ENCODE data around the gene SLC38A6. TPM values are rescaled to one million over a fixed set of nuclear protein-coding genes. Genes with fewer than 3 reads are reported as not detected.

Gene SLC38A6
- 10 to 100 TPM in 1 of 2 donors, 1 to 10 TPM in 1; 8.7 to 11.8 TPM for total RNA-seq

DNA sequence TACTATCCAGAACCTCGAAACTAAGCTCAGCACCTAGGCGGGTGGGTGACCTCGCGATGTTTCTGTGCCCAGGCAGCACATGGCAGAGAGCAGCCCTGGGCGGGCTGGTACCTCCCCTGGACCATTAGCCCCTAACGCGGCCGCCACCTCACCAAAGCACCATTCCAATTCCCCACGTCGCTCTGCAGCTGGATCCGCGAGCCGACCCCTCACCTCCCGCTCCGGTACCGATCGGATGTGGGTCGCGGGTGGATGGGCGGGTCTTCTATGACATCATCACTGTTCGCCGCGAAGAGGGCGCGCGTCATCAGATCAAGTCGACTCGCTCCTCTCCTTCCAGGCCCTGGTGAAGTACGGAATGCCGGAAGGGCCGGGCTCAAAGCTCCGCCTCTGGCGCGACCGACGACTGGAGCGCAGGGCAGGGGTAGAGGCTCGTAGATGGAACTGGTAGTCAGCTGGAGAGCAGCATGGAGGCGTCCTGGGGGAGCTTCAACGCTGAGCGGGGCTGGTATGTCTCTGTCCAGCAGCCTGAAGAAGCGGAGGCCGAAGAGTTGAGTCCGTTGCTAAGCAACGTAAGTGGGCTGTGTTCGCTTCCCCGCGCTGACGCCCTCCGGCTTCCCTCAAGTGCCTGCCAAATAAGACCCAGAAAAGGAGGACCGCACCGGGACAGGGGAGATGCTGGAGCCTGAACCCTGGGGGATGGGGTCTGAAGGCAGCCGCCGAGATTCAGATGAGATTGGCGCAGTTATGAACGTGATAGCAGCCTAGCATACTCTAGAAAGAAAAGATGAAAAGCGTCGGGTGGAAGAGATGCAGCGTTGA lies at the start of gene SLC38A6, which contains the start of gene TRMT5:
TSS of gene SLC38A6 (plus strand) at position 435 of the 822 bp plus-strand sequence. CDS start at position 468, 33 bp downstream.
TSS of gene TRMT5 (minus strand) at position 269 of the 822 bp plus-strand sequence. CDS start at position 163, 106 bp downstream.
- H3K9me3 Mint-ChIP-seq, result no peaks in the 10 kb centered on the region
- H3K4me3 Mint-ChIP-seq, result no peak within 1 kb of the TSS
- peaks cover 10% of the 10 kb centered on the region for H3K4me1 Mint-ChIP-seq
- H3K36me3 Mint-ChIP-seq (ENCODE audit: low read depth), result peaks cover 48% of the 10 kb centered on the region
- peak; percentile 89 for ATAC-seq (replicated peaks)
- H3K27me3 Mint-ChIP-seq, result no peaks in the 10 kb centered on the region
- no peak within 1 kb of the TSS for H3K27ac Mint-ChIP-seq

DNA sequence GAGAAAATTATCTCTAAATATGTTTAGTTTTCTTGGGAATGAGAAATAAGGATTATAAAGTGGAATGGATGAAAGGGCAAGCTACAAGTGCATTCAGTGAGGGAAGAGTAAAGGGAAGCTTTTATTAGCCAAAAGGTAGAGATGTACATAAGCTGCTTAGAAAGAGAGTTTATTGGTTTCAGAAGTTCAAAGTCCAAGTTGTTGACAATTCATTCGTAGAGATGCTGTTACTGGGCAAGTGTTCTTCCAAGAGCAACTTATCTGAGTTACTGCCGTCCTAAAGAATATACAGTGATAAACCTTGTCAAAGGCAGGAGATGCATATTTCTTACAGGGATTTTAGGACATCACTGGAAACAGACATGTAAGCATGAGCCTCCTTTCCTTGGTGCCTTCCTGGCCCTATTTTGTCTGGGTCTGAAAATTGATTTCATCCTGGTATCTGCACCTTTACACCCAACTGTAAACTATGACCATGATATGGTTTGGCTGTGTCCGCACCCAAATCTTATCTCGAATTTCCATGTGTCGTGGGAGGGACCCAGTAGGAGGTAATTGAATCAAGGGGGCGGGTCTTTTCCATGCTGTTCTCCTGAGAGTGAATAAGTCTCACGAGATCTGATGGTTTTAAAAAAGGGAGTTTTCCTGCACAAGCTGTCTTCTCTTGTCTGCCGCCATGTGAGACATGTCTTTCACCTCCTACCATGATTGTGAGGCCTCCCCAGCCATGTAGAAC lies 47.0 kb upstream of the SLC38A6 start:
- Mint-ChIP-seq H3K36me3 (ENCODE audit: low read depth) (no peaks in the 10 kb centered on the region), H3K27me3 (no peaks in the 10 kb centered on the region), H3K27ac (no peak overlapping the region), H3K4me1 (no peaks in the 10 kb centered on the region), H3K9me3 (no peaks in the 10 kb centered on the region), H3K4me3 (no peak overlapping the region)
- no peak for ATAC-seq (replicated peaks)

DNA sequence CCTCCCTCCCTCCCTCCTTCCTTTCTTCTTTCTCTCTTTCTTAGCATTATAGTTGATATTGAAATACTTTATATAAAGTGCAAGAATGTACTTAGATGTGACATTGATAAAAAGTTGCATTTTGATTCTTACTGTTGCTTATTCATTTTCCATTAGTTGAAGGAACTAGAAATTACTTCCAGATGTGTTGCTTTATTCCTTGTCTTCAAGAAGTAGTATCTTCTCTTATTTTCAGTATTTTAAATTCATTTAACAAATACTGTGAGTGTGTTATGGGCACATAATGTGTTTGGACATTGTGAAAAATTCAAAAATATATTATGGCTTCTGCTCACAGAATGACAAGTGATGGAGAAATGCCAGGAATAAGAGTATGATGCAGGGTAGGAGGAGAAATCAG lies 45.7 kb upstream of the SLC38A6 start:
- no peaks in the 10 kb centered on the region for H3K27me3 Mint-ChIP-seq
- no peaks in the 10 kb centered on the region for H3K4me1 Mint-ChIP-seq
- no peak overlapping the region for H3K4me3 Mint-ChIP-seq
- no peaks in the 10 kb centered on the region for H3K9me3 Mint-ChIP-seq
- ATAC-seq (replicated peaks), result no peak
- H3K27ac Mint-ChIP-seq, result no peak overlapping the region
- H3K36me3 Mint-ChIP-seq (ENCODE audit: low read depth), result no peaks in the 10 kb centered on the region

DNA sequence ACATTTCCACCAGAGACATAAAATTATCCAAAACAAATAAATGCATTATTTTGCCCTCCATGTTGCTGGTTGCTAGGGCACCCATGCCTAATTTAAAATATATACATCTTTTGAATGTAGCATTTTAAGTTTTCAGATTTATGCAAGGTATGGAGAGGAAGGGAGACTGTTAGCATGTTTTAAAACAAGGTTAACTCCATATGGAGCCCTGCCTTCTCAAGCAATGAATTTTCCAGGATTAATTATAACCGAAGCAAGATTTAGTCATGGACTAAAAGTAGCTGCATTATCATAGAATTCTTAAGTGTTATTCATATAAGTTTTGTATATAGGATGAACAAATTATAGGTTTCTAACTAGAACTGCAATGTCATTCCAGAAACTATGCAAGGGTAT lies 37.4 kb upstream of the SLC38A6 start:
- peaks cover 17% of the 10 kb centered on the region for H3K4me1 Mint-ChIP-seq

DNA sequence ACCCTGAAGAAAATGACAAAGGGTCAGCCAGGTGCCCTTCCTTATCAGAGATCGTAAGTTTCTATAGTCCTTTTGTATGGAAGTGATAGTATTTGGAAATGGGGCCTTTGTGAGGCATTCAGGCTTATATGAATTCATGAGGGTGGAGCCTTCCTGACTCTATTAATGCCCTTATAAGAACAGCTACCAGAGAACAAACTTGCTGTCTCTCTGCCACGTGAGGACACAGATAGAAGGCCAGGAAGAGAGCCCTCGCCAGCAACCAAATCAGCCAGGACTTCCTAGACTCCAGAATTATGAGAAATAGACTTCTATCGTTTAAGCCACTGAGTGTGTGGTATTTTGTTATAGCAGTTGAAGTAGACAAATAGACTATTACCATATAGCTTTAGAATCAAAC lies 36.8 kb upstream of the SLC38A6 start:
- no peak for ATAC-seq (replicated peaks)
- no peaks in the 10 kb centered on the region for H3K9me3 Mint-ChIP-seq
- H3K36me3 Mint-ChIP-seq (ENCODE audit: low read depth), result peaks cover 10% of the 10 kb centered on the region
- no peaks in the 10 kb centered on the region for H3K27me3 Mint-ChIP-seq
- no peak overlapping the region for H3K27ac Mint-ChIP-seq
- peaks cover 17% of the 10 kb centered on the region for H3K4me1 Mint-ChIP-seq
- H3K4me3 Mint-ChIP-seq, result no peak overlapping the region

More for the DNA sequence above, 37.4 kb upstream of the SLC38A6 start:
- no peak overlapping the region for H3K4me3 Mint-ChIP-seq
- ATAC-seq (replicated peaks), result no peak
- H3K9me3 Mint-ChIP-seq, result no peaks in the 10 kb centered on the region
- H3K27me3 Mint-ChIP-seq, result no peaks in the 10 kb centered on the region
- H3K27ac Mint-ChIP-seq, result peak overlapping the region; percentile 15
- peaks cover 10% of the 10 kb centered on the region for H3K36me3 Mint-ChIP-seq (ENCODE audit: low read depth)

DNA sequence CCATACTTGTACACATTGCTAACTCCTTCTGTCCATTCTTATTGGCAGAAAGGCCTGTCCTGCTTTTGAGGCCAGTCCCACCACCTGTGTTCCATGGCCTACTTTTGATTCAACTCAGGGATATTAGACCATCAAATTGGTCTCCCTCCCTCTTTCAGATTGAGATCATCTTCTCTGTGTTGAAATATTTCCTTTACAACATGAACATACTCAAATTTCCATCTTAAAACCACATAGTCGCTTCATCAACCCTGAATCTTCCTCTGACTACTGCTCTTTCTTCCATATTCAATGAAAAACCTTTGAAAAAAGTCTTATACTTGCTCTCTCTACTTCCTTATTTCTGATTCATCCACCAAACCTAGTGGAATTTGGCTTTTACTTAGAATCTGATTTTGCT lies 35.1 kb upstream of the SLC38A6 start:
- Mint-ChIP-seq H3K27me3 (no peaks in the 10 kb centered on the region), H3K4me1 (peaks cover 17% of the 10 kb centered on the region), H3K36me3 (ENCODE audit: low read depth) (peaks cover 10% of the 10 kb centered on the region), H3K4me3 (peak overlapping the region; percentile 45), H3K9me3 (no peaks in the 10 kb centered on the region), H3K27ac (peak overlapping the region; percentile 77)
- ATAC-seq (replicated peaks), result peak; percentile 85

DNA sequence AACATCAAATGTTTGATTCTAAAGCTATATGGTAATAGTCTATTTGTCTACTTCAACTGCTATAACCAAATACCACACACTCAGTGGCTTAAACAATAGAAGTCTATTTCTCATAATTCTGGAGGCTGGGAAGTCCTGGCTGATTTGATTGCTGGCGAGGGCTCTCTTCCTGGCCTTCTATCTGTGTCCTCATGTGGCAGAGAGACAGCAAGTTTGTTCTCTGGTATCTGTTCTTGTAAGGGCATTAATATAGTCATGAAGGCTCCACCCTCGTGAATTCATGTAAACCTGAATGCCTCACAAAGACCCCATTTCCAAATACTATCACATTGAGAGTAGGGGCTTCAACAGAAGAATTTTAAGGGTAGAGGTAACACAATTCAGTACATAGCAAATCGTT lies 34.3 kb upstream of the SLC38A6 start:
- H3K4me3 Mint-ChIP-seq, result peak overlapping the region; percentile 45
- ATAC-seq (replicated peaks), result no peak
- H3K4me1 Mint-ChIP-seq, result peaks cover 17% of the 10 kb centered on the region
- H3K27me3 Mint-ChIP-seq, result no peaks in the 10 kb centered on the region
- peaks cover 10% of the 10 kb centered on the region for H3K36me3 Mint-ChIP-seq (ENCODE audit: low read depth)
- no peaks in the 10 kb centered on the region for H3K9me3 Mint-ChIP-seq
- peak overlapping the region; percentile 77 for H3K27ac Mint-ChIP-seq

DNA sequence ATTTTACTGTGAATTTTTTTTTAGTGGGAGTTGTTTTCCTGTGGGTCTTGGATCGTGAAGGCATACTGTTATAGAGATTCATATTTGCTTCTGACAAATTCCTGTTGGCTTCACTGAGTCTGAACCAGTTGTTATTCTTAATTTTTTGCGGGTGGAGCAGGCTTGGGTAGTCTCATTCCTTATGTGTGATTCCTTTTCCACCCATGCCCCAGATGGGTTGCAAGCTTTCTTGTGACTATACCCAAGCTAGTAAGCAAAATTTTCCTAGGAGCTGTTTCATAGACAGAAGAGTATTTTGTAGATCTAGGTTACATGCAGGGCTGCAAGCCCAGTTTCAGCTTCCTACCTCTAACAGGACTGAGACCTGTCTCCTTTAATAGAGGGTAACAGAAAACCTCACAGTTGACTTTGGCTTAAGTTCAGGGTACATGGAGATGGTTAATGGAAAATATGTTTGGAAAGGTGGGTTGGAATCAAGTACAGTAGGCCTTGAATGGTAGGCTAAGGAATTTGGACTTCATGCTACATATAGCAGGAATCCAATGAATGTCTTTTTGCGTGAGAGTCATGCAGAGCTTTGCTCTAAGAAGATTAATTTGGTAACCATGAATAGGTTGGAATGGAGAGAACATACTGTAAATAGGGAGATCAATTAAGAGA lies 29.1 kb upstream of the SLC38A6 start:
- Mint-ChIP-seq H3K4me3 (no peak overlapping the region), H3K36me3 (ENCODE audit: low read depth) (peaks cover 5% of the 10 kb centered on the region), H3K4me1 (peaks cover 7% of the 10 kb centered on the region), H3K27ac (no peak overlapping the region), H3K9me3 (peaks cover 12% of the 10 kb centered on the region), H3K27me3 (no peaks in the 10 kb centered on the region)
- ATAC-seq (replicated peaks), result no peak

DNA sequence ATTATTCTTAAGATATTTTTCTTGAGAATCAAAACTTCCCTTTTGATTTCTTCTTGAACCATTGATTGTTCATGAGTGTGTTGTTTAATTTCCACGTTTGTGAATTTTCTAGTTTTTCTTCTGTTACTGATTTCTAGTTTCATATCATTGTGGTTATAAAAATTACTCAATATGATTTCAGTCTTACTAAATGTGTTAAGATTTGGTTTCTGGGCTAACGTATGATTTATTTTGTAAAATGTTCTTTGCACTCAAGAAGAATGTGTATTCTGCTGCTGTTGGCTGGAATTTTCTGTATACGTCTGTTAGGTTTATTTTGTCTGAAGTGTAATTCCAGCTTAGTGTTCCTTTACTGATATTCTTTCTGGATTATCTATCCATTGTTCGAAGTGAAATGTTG lies 24.8 kb upstream of the SLC38A6 start:
- Mint-ChIP-seq H3K27ac (peak overlapping the region; percentile 77), H3K9me3 (peaks cover 28% of the 10 kb centered on the region)

DNA sequence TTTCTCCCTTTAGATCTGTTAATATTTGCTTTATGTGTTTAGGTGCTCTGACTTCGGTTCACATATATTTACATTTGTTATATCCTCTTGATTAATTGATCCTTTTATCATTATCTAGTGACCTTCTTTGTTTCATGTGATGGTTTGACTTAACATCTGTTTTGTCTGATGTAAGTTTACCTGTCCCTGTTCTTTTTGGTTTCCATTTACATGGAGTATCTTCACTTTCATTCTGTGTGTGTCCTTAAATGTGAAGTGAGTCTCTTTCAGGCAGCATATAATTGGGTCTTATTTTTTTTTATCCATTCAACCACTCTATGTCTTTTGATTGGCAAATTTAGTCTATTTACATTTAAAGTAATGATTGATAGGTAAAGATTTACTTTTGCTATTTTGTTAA lies 24.4 kb upstream of the SLC38A6 start:
- H3K27me3 Mint-ChIP-seq, result no peaks in the 10 kb centered on the region
- peak overlapping the region; percentile 61 for H3K4me3 Mint-ChIP-seq
- H3K4me1 Mint-ChIP-seq, result peaks cover 14% of the 10 kb centered on the region
- peak; percentile 64 for ATAC-seq (replicated peaks)
- H3K36me3 Mint-ChIP-seq (ENCODE audit: low read depth), result peaks cover 5% of the 10 kb centered on the region
- H3K27ac Mint-ChIP-seq, result peak overlapping the region; percentile 77
- peaks cover 31% of the 10 kb centered on the region for H3K9me3 Mint-ChIP-seq

More for the DNA sequence above, 24.8 kb upstream of the SLC38A6 start:
- ATAC-seq (replicated peaks), result peak; percentile 76
- Mint-ChIP-seq H3K4me1 (peaks cover 14% of the 10 kb centered on the region), H3K4me3 (peak overlapping the region; percentile 61), H3K27me3 (no peaks in the 10 kb centered on the region), H3K36me3 (ENCODE audit: low read depth) (peaks cover 5% of the 10 kb centered on the region)

DNA sequence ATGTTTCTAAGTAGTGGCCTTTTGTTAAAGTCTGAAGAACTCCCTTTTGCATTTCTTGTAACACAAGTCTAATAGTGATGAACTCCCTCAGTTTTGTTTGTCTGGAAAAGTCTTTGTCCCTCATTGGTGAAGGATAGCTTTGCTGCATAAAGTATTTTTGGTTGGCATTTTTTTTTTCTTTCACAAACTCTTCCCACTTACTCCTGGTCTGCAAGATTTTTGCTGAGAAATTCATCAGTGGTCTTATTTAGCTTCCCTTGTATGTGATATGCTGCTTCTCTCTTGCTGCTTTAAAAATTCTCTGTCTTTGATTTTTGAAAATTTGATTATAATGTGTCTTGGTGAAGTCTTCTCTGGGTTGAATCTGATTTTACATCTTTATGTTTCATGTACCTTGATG lies 22.9 kb upstream of the SLC38A6 start:
- H3K36me3 Mint-ChIP-seq (ENCODE audit: low read depth), result peaks cover 5% of the 10 kb centered on the region
- H3K27ac Mint-ChIP-seq, result no peak overlapping the region
- H3K9me3 Mint-ChIP-seq, result peaks cover 31% of the 10 kb centered on the region
- H3K4me1 Mint-ChIP-seq, result peaks cover 14% of the 10 kb centered on the region
- no peak for ATAC-seq (replicated peaks)
- no peaks in the 10 kb centered on the region for H3K27me3 Mint-ChIP-seq
- no peak overlapping the region for H3K4me3 Mint-ChIP-seq

DNA sequence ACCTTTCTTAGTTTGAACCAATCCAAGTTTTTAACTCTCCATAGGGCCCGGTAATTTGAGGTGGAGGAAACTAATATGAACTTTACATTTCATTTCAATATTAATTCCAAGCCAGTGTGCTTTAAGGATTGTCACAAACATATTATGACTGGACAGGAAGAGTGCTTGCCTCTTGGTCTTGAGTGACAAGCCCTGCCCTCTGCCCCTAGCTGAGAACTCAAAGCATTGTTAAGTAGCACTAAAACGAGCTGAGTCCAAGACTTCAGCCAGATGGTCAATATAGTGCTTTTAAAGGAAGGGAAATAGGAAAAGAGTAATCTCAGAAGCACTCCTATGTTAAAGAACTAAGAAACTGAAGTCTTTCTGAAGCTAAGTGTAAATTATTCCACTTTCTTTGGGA lies 17.3 kb upstream of the SLC38A6 start:
- Mint-ChIP-seq H3K4me3 (no peak overlapping the region), H3K4me1 (peaks cover 9% of the 10 kb centered on the region), H3K9me3 (peaks cover 9% of the 10 kb centered on the region), H3K27ac (peak overlapping the region; percentile 54), H3K27me3 (no peaks in the 10 kb centered on the region), H3K36me3 (ENCODE audit: low read depth) (no peaks in the 10 kb centered on the region)
- no peak for ATAC-seq (replicated peaks)

DNA sequence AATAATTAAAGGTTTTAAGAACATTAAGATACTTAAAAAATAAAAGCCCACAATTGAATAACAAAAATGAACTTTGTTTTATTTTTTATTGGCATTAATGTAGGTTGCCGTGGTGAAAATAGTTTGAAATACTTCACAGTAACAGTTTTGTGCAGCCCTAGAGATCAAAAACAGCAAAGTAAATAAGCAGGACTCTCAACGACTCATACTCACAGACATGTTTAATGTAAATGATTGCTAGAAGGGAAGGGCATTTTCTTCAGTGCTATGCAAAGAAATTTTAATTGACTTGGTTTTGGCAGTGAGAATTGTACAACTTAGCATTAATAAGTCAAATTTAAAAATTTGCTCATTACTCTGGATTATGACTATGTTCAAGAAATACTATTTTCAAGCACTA lies 16.1 kb upstream of the SLC38A6 start:
- Mint-ChIP-seq H3K27ac (peak overlapping the region; percentile 41), H3K27me3 (no peaks in the 10 kb centered on the region), H3K36me3 (ENCODE audit: low read depth) (no peaks in the 10 kb centered on the region), H3K9me3 (peaks cover 3% of the 10 kb centered on the region), H3K4me3 (no peak overlapping the region), H3K4me1 (peaks cover 5% of the 10 kb centered on the region)
- peak; percentile 20 for ATAC-seq (replicated peaks)

DNA sequence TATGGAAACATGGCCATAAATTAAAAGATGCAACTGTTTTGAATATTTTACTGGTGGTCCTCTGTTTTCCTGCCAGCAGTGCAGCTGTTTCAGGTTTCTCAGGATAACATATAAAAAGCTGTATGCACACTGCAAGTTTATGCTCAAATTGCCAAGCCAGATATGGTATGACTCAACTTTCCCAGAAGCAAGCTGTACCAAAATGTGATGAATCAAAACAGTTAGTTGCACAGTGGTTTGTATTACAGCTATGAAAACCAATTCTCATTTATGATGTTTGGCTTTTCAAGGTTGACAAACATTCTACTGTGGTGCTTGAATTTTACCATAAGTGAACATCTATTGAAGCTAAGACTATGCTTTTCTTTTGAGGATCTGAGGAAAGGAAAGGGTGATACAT lies 15.6 kb upstream of the SLC38A6 start:
- Mint-ChIP-seq H3K27me3 (no peaks in the 10 kb centered on the region), H3K4me1 (peaks cover 5% of the 10 kb centered on the region), H3K36me3 (ENCODE audit: low read depth) (no peaks in the 10 kb centered on the region), H3K27ac (peak overlapping the region; percentile 41), H3K4me3 (no peak overlapping the region), H3K9me3 (peaks cover 3% of the 10 kb centered on the region)
- ATAC-seq (replicated peaks), result peak; percentile 97

Data from activated T-helper 17 cell treated with anti-CD3 and anti-CD28 coated beads, Interleukin-2, amount 50 U/mL, for 72 hours (primary cell).